SU-DHL-6 (cell line): ENCODE measurements around the gene BLMH.

ENCODE experiments used
- CTCF ChIP-seq: fragments of 200-600 bp; sonication (generic); IDR thresholded peaks from one replicate; pipeline ENCODE4 v1.5.1; 2017; ENCODE audit warnings: antibody characterized with exemption, mild to moderate bottlenecking, low read length, moderate library complexity; ENCODE audit not compliant: insufficient read depth, poor library complexity, severe bottlenecking
- EZH2phosphoT487 ChIP-seq: fragments of 200-600 bp; sonication (generic), shearing (Covaris generic); conservative IDR thresholded peaks from 2 replicates; pipeline ENCODE4 v1.6.1; 2018; ENCODE audit warnings: mild to moderate bottlenecking, antibody characterized with exemption, low read length, moderate library complexity, mixed read lengths

- TF ChIP-seq CTCF (no peak), EZH2phosphoT487 (no peak)
Measured at GRCh38 chr17:30249460-30249859, 42.3 kb downstream of the BLMH start.
